NOMO-1 treated with DMSO at 0.1 percent for 48 hours (cell line): ENCODE data around the gene TP53.
"Not testable (repeated sequence)": the region's sequence is repeated elsewhere in the genome, so short reads cannot be mapped to it uniquely, and the experiment has no call there.

Experiments used
- DNase-seq: peaks from one replicate; lab custom pipeline; 2025; ENCODE audit not compliant: unreplicated experiment; lab: John Stamatoyannopoulos, UW

Gene TP53

DNA sequence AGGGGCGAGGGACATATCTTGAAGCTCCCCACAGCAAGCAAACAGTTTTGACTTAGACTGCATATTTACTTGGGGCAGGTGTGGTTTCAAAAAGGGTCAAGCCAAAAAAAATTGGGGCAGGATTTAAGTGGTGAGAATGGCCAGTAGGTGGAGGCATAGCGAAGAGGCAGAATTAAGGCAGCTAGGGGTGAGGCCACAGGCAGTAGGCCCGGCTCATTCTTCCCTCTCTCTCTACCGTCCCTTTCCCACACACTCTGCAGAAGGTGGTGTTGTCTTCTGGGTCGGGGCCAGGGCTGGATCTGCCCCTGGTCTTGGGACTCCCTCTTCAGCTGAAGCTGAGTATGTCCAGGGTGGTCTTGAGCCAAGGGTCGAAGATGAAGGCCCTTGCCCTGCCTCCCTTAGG is 54.8 kb downstream of the TP53 start:
- peak; percentile 75 for DNase-seq

DNA sequence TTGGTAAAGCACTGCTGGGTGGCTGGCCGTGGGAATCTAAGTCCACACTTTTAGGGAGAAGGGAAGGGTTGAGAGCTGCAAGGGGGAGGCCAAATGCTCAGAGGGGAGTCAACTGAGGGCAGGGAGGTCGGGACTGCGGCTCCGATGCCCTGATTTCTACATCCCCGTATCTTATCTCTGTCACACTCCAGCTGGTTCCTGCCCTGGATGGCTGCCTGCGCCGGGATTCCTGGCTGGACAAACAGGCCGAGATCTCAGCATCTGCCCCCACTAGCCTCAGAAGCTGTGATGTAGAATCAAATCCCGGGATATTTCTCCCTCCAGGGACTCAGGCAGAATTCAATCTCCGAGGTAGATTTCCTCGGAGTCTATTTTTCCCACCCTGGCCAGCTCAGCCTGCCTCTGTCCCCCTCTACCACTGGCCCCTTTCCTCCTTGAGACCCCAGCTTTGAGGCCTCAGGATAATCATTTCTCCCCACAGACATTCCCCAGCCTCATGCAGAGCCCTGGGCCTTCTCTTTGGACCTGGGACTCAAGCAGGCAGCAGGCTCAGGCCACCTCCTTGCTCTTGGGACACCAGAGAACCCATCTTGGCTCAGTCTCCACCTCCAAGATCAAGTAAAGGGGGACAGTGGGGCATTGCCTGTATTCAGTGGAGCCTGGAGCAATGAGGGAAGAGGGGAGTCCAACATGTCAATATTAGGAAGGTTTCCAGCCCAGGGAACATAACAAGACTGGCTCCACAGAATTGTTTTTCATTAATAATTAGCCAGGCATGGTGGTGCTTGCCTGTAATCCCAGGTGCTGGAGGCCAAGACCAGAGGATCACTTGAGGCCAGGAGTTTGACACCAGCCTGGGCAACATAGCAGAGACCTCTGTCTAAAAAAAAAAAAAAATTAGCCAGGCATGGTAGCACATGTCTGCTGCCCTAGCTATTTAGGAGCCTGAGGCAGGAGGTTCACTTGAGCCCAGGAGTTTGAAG is 55.6 kb downstream of the TP53 start:
- DNase-seq = no peak

GRCh38 chr17:7629939-7630571 is 57.2 kb downstream of the TP53 start, which contains the start of gene SHBG:
TSS of gene SHBG (plus strand) at chr17:7630135. CDS start at chr17:7630173, 38 bp downstream.
- no peak for DNase-seq

DNA sequence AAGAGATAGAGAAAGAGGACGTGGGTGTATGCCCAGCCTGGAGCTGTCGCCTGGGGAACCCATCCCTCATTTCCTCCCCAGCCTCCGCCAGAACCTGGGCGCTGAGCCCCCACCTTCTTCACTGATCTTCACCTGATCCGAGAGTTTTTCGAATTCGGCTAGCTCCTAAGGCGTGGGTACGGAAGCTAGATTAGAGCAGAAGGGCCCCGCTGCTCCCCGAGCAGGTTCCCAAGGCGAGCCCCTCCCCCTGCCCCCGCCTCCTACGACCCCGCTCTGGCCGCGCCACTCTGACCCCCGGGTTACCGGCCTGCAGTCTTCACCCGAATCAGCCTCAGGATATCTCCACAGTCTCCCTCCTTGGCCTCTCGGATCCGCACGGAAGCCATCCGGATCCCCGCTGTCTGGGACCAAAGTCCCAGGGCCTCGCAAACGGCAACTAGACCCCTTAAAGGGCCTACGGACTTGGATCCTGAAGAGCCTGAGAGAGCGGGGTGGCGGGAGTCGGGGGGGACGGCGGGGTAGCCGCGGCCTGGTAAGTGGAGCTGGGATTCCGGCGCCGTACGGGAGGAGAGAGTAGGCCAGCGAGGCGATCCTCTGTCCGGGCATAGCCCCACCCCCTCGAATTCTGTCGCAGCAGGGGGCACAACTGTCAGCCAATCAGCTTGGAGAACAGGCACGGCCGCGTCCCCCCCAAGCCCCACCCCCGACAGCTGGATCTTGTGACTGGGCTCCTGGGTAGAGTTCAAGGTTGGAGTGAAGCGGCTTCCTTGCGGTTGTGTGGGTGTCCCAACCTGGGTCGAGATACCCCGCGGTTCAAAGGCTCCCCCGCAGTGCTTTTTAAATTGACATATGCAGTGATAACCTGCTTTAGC is 59.8 kb downstream of the TP53 start, which contains the start of gene SAT2:
SAT2 (minus strand) TSS at position 572 of the 872 bp plus-strand sequence; CDS start at position 386, 186 bp downstream.
- peak; percentile 88 for DNase-seq

DNA sequence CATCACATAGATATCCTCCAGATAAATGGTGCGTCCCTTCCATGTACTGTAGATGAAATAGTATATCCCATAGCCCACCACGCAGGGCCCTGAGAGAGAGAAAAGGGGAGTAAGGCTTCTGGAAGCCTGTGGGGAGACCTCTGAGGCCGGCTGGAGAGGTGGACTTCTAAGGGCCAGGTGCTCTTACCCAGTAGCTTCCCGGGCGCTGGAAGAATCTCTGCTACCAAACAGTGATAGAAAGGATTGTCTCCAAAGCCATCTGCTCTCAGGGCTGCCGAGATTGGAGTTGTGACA is 60.4 kb downstream of the TP53 start:
- DNase-seq = no peak

GRCh38 chr17:7626307-7626706 is 61.0 kb downstream of the TP53 start:
- DNase-seq = no peak

- not testable (repeated sequence) for DNase-seq
Measured at GRCh38 chr17:7625749-7626148, 61.5 kb downstream of the TP53 start.

DNA sequence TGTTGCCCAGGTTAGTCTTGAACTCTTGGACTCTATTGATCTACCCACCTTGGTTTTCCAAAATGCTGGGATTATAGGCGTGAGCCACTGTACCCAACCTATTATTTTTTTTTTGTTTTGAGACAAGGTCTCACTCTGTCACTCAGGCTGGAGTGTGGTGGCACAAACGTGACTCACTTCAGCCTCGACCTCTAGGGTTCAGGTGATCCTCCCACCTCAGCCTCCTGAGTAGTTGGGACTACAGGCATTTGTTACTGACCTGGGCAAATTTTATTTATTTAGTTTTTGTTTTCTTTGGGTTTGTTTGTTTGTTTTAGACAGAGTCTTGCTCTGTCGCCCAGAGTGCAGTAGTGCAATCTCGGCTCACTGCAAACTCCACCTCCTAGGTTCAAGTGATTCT is 63.6 kb downstream of the TP53 start:
- DNase-seq = no peak

- no peak for DNase-seq
Measured at GRCh38 chr17:7620835-7621234, 66.5 kb downstream of the TP53 start.

- DNase-seq = no peak
Measured at GRCh38 chr17:7618608-7619007, 68.7 kb downstream of the TP53 start.
